ENCODE data around the gene GGT6.

Gene GGT6

GRCh38 chr17:4556996-4557395, 3.4 kb downstream of the GGT6 start:
- H3K27me3 ChIP-seq (ENCODE audit: low read depth, low read length) = no peaks in the 10 kb centered on the region
- H3K4me2 ChIP-seq (ENCODE audit: low read length) = peak overlapping the region; percentile 99
- H3K9me3 ChIP-seq (ENCODE audit: insufficient read depth, low read length) = no peaks in the 10 kb centered on the region
- H3K79me2 ChIP-seq (ENCODE audit: low read length) = peaks cover 38% of the 10 kb centered on the region
- peaks cover 50% of the 10 kb centered on the region for H3K4me1 ChIP-seq (ENCODE audit: low read length)
- peaks cover 13% of the 10 kb centered on the region for H3K36me3 ChIP-seq (replicated peaks; ENCODE audit: low read depth, low read length)
- peak overlapping the region; percentile 95; the same call in 1 of the 2 replicates for H3K9ac ChIP-seq (ENCODE audit: low read length)
- TF ChIP-seq, protein P1, sequence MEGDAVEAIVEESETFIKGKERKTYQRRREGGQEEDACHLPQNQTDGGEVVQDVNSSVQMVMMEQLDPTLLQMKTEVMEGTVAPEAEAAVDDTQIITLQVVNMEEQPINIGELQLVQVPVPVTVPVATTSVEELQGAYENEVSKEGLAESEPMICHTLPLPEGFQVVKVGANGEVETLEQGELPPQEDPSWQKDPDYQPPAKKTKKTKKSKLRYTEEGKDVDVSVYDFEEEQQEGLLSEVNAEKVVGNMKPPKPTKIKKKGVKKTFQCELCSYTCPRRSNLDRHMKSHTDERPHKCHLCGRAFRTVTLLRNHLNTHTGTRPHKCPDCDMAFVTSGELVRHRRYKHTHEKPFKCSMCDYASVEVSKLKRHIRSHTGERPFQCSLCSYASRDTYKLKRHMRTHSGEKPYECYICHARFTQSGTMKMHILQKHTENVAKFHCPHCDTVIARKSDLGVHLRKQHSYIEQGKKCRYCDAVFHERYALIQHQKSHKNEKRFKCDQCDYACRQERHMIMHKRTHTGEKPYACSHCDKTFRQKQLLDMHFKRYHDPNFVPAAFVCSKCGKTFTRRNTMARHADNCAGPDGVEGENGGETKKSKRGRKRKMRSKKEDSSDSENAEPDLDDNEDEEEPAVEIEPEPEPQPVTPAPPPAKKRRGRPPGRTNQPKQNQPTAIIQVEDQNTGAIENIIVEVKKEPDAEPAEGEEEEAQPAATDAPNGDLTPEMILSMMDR (IDR thresholded peaks at IDR 0.05; ENCODE audit: low read depth, low read length) = no peak
- no peak for TF ChIP-seq EZH2phosphoT487 (IDR thresholded peaks at IDR 0.05; ENCODE audit: low read depth)
- peak overlapping the region; percentile 82; the same call in 1 of the 2 replicates for H3K27ac ChIP-seq (ENCODE audit: low read length)
- H3K4me3 ChIP-seq (ENCODE audit: low read length) = peak overlapping the region; percentile 99; the same call in 1 of the 2 replicates
- H2AFZ ChIP-seq (ENCODE audit: low read depth, low read length) = no peak overlapping the region
- no peaks in the 10 kb centered on the region for H4K20me1 ChIP-seq (ENCODE audit: insufficient read depth, low read length)

- Histone ChIP-seq H3K4me3 (ENCODE audit: low read length) (peak overlapping the region; percentile 99), H3K9me3 (ENCODE audit: insufficient read depth, low read length) (no peaks in the 10 kb centered on the region), H2AFZ (ENCODE audit: low read depth, low read length) (peak overlapping the region; percentile 19; the same call in 1 of the 2 replicates)
Observed at GRCh38 chr17:4555873-4556759, 4.3 kb downstream of the GGT6 start.

GRCh38 chr17:4554997-4555799, 5.2 kb downstream of the GGT6 start, which contains the start of gene MYBBP1A:
TSS of gene MYBBP1A (minus strand) at chr17:4555384. CDS start at chr17:4555324, 60 bp downstream.
- Histone ChIP-seq H3K79me2 (ENCODE audit: low read length) (peaks cover 45% of the 10 kb centered on the region), H3K27ac (ENCODE audit: low read length) (peak within 1 kb of the TSS; percentile 82), H3K9ac (ENCODE audit: low read length) (peak within 1 kb of the TSS; percentile 95), H3K4me3 (ENCODE audit: low read length) (peak within 1 kb of the TSS; percentile 99), H3K36me3 (replicated peaks; ENCODE audit: low read depth, low read length) (peaks cover 27% of the 10 kb centered on the region), H3K4me1 (ENCODE audit: low read length) (peaks cover 32% of the 10 kb centered on the region), H2AFZ (ENCODE audit: low read depth, low read length) (peak within 1 kb of the TSS; percentile 52; the same call in 1 of the 2 replicates), H3K27me3 (ENCODE audit: low read depth, low read length) (no peaks in the 10 kb centered on the region), H4K20me1 (ENCODE audit: insufficient read depth, low read length) (no peaks in the 10 kb centered on the region), H3K9me3 (ENCODE audit: insufficient read depth, low read length) (no peaks in the 10 kb centered on the region), H3K4me2 (ENCODE audit: low read length) (peak within 1 kb of the TSS; percentile 99)
- TF ChIP-seq, protein P1 (IDR thresholded peaks at IDR 0.05; ENCODE audit: low read depth, low read length) = peak; percentile 6; the same call in 1 of the 2 replicates
- TF ChIP-seq EZH2phosphoT487 (IDR thresholded peaks at IDR 0.05; ENCODE audit: low read depth) = no peak

More at GRCh38 chr17:4555873-4556759, 4.3 kb downstream of the GGT6 start:
- H3K36me3 ChIP-seq (replicated peaks; ENCODE audit: low read depth, low read length) = peaks cover 18% of the 10 kb centered on the region
- peaks cover 42% of the 10 kb centered on the region for H3K79me2 ChIP-seq (ENCODE audit: low read length)
- H3K27ac ChIP-seq (ENCODE audit: low read length) = peak overlapping the region; percentile 82
- no peaks in the 10 kb centered on the region for H3K27me3 ChIP-seq (ENCODE audit: low read depth, low read length)
- H3K9ac ChIP-seq (ENCODE audit: low read length) = peak overlapping the region; percentile 95
- H3K4me1 ChIP-seq (ENCODE audit: low read length) = peaks cover 42% of the 10 kb centered on the region
- H3K4me2 ChIP-seq (ENCODE audit: low read length) = peak overlapping the region; percentile 99
- H4K20me1 ChIP-seq (ENCODE audit: insufficient read depth, low read length) = no peaks in the 10 kb centered on the region
- TF ChIP-seq, protein P1 (IDR thresholded peaks at IDR 0.05; ENCODE audit: low read depth, low read length) = no peak
- TF ChIP-seq EZH2phosphoT487 (IDR thresholded peaks at IDR 0.05; ENCODE audit: low read depth) = no peak

Measured in OCI-LY3 (cell line).